Measurements from ENCODE around the gene ZNF506. TPM values are rescaled to one million over a fixed set of nuclear protein-coding genes. Genes with fewer than 3 reads are reported as not detected.
"Not testable (repeated sequence)": the region's sequence is repeated elsewhere in the genome, so short reads cannot be mapped to it uniquely, and the experiment has no call there.

The ZNF506 gene
- total and polyA plus RNA-seq, 9 donors = 10.3 to 46.1 (median 25.7) TPM

DNA sequence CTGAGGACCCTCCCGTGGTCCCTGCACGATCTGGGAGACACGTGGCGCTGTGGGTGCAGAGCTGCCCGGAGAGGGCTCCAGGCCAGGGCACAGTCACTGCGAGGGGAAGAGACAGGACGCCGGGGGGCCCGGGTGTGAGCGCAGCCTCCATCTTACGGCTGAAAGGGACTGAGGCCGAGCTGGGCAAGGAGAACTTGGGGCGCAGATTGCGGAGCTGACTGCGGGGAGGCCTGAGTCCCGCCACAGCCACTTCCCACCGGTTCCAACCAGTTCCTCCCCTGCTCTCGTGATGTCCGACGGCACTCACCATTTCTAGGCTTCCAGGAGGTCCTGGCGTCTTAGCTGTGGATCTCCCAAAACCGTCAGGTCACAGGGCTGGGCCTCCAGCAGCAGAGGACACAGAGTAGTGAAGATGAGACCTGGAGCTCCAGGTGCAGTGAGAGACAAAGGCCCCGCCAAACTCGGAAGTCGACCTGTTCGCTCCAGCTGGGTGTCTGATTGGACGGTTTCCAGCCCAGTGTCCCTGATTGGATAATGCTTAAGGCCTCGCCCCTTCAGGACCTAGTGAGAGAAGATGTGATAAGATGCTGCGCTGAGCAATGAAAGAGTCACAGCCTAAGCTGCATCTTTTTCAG, 39.3 kb upstream of the ZNF506 start:
- 19 to 32% (median 25%) methylated on average over 29 of the region's 29 CpGs for WGBS, 3 donors
- Histone ChIP-seq H3K27me3 (no peaks in the 10 kb centered on the region), H3K27ac (no peak overlapping the region), H3K4me1 (ENCODE audit: insufficient read depth) (peaks cover 1% of the 10 kb centered on the region), H3K9me3 (no peaks in the 10 kb centered on the region), H3K36me3 (no peaks in the 10 kb centered on the region), H3K4me3 (no peak overlapping the region)
- intact Hi-C loops (cut with DNase I) = no loop called here
- TF ChIP-seq POLR2A (IDR thresholded peaks at IDR 0.05) (no peak), EP300 (IDR thresholded peaks at IDR 0.05) (no peak)
- TF ChIP-seq, protein P1, sequence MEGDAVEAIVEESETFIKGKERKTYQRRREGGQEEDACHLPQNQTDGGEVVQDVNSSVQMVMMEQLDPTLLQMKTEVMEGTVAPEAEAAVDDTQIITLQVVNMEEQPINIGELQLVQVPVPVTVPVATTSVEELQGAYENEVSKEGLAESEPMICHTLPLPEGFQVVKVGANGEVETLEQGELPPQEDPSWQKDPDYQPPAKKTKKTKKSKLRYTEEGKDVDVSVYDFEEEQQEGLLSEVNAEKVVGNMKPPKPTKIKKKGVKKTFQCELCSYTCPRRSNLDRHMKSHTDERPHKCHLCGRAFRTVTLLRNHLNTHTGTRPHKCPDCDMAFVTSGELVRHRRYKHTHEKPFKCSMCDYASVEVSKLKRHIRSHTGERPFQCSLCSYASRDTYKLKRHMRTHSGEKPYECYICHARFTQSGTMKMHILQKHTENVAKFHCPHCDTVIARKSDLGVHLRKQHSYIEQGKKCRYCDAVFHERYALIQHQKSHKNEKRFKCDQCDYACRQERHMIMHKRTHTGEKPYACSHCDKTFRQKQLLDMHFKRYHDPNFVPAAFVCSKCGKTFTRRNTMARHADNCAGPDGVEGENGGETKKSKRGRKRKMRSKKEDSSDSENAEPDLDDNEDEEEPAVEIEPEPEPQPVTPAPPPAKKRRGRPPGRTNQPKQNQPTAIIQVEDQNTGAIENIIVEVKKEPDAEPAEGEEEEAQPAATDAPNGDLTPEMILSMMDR (IDR thresholded peaks at IDR 0.05) = no peak
- no peak for DNase-seq

GRCh38 chr19:19858751-19859150, 37.2 kb upstream of the ZNF506 start:
- Histone ChIP-seq H3K27ac (no peak overlapping the region), H3K9me3 (no peaks in the 10 kb centered on the region), H3K4me3 (no peak overlapping the region), H3K27me3 (no peaks in the 10 kb centered on the region), H3K36me3 (no peaks in the 10 kb centered on the region), H3K4me1 (ENCODE audit: insufficient read depth) (no peaks in the 10 kb centered on the region)
- WGBS, 3 donors = 95 to 97% (median 95%) methylated on average over 2 of the region's 2 CpGs
- intact Hi-C loops (cut with DNase I) = no loop called here
- TF ChIP-seq POLR2A (IDR thresholded peaks at IDR 0.05) (no peak), EP300 (IDR thresholded peaks at IDR 0.05) (no peak)
- TF ChIP-seq, protein P1 (IDR thresholded peaks at IDR 0.05) = no peak
- no peak for DNase-seq

DNA sequence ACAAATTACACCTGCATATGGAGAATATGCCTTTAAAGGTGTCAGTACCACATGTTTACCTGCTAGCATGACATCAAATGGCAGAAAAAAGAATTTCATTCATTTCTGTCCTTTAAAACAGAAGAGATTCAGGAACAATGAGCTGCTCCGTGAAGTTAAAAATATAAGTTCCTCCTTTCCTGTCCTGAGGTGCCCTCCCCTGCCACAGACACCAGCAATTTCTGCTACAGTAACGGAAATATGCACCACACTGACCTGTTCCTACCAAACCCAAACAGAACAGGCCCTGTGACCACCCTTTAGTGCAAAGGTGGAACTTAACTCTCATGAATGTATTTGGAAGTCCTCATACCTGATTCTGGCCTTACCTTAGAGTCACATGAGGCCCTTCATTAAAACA, 30.2 kb upstream of the ZNF506 start:
- DNase-seq; H3K4me3 ChIP-seq; H3K27ac ChIP-seq; H3K36me3 ChIP-seq; H3K27me3 ChIP-seq; H3K9me3 ChIP-seq; H3K4me1 ChIP-seq (ENCODE audit: insufficient read depth); intact Hi-C loops (cut with DNase I): not testable (repeated sequence)
- WGBS, 3 donors = 77 to 87% (median 83%) methylated on average over 2 of the region's 2 CpGs

- Histone ChIP-seq H3K36me3 (no peaks in the 10 kb centered on the region), H3K4me1 (ENCODE audit: insufficient read depth) (no peaks in the 10 kb centered on the region), H3K27ac (no peak overlapping the region), H3K9me3 (no peaks in the 10 kb centered on the region), H3K27me3 (no peaks in the 10 kb centered on the region), H3K4me3 (no peak overlapping the region)
- WGBS, 3 donors = 94 to 97% (median 96%) methylated on average over 6 of the region's 6 CpGs
- no peak for DNase-seq
- intact Hi-C loops (cut with DNase I) = no loop called here
- TF ChIP-seq POLR2A (IDR thresholded peaks at IDR 0.05) = no peak
- TF ChIP-seq, protein P1 (IDR thresholded peaks at IDR 0.05) = no peak
- TF ChIP-seq EP300 (IDR thresholded peaks at IDR 0.05) = no peak
These were observed 27.5 kb upstream of the ZNF506 start for GRCh38 chr19:19849056-19849455.

GRCh38 chr19:19847781-19848180, 26.2 kb upstream of the ZNF506 start:
- no peaks in the 10 kb centered on the region for H3K9me3 ChIP-seq
- DNase-seq = no peak
- intact Hi-C loops (cut with DNase I) = no loop called here
- WGBS, 3 donors = 92 to 96% (median 92%) methylated on average over 12 of the region's 12 CpGs
- H3K27me3 ChIP-seq = no peaks in the 10 kb centered on the region
- H3K27ac ChIP-seq = no peak overlapping the region
- H3K36me3 ChIP-seq = no peaks in the 10 kb centered on the region
- no peak overlapping the region for H3K4me3 ChIP-seq
- no peak for TF ChIP-seq POLR2A (IDR thresholded peaks at IDR 0.05)
- TF ChIP-seq EP300 (IDR thresholded peaks at IDR 0.05) = no peak
- TF ChIP-seq, protein P1 (IDR thresholded peaks at IDR 0.05) = no peak
- H3K4me1 ChIP-seq (ENCODE audit: insufficient read depth) = no peaks in the 10 kb centered on the region
